Measurements from ENCODE around the gene F8.

The F8 gene

GRCh38 chrX:154990496-154990895 lies 32.0 kb downstream of the F8 start:
- H3F3A ChIP-seq (ENCODE audit: low read depth): no peaks in the 10 kb centered on the region
- no peak overlapping the region for H3K4me2 ChIP-seq (ENCODE audit: low read depth, low read length, poor library complexity, severe bottlenecking)
- no peaks in the 10 kb centered on the region for H4K20me1 ChIP-seq (ENCODE audit: insufficient read depth, low read length, poor library complexity, severe bottlenecking)
- no peaks in the 10 kb centered on the region for H3K79me2 ChIP-seq (ENCODE audit: insufficient read depth, low read length)
- H3K9me3 ChIP-seq (ENCODE audit: insufficient read depth, low read depth, low read length): no peaks in the 10 kb centered on the region
- no peaks in the 10 kb centered on the region for H3K27me3 ChIP-seq (ENCODE audit: insufficient read depth, low read length, poor library complexity, severe bottlenecking)
- H3K9me2 ChIP-seq (replicated peaks; ENCODE audit: low read depth, low read length): no peaks in the 10 kb centered on the region
- no peaks in the 10 kb centered on the region for H3K4me1 ChIP-seq (ENCODE audit: insufficient read depth, low read length, poor library complexity, severe bottlenecking)
- no peak overlapping the region for H3K4me3 ChIP-seq (ENCODE audit: low read length, poor library complexity, severe bottlenecking)
- H3K36me3 ChIP-seq (ENCODE audit: insufficient read depth, low read length): no peaks in the 10 kb centered on the region
- TF ChIP-seq EZH2phosphoT487 (IDR thresholded peaks at IDR 0.05; ENCODE audit: borderline replicate concordance): no peak
- TF ChIP-seq, protein P1, sequence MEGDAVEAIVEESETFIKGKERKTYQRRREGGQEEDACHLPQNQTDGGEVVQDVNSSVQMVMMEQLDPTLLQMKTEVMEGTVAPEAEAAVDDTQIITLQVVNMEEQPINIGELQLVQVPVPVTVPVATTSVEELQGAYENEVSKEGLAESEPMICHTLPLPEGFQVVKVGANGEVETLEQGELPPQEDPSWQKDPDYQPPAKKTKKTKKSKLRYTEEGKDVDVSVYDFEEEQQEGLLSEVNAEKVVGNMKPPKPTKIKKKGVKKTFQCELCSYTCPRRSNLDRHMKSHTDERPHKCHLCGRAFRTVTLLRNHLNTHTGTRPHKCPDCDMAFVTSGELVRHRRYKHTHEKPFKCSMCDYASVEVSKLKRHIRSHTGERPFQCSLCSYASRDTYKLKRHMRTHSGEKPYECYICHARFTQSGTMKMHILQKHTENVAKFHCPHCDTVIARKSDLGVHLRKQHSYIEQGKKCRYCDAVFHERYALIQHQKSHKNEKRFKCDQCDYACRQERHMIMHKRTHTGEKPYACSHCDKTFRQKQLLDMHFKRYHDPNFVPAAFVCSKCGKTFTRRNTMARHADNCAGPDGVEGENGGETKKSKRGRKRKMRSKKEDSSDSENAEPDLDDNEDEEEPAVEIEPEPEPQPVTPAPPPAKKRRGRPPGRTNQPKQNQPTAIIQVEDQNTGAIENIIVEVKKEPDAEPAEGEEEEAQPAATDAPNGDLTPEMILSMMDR (conservative IDR thresholded peaks at IDR 0.05; ENCODE audit: low read length): no peak
- H2AFZ ChIP-seq (ENCODE audit: low read length): no peak overlapping the region
- no peak overlapping the region for H3K9ac ChIP-seq (ENCODE audit: low read depth, low read length, poor library complexity, severe bottlenecking)

DNA sequence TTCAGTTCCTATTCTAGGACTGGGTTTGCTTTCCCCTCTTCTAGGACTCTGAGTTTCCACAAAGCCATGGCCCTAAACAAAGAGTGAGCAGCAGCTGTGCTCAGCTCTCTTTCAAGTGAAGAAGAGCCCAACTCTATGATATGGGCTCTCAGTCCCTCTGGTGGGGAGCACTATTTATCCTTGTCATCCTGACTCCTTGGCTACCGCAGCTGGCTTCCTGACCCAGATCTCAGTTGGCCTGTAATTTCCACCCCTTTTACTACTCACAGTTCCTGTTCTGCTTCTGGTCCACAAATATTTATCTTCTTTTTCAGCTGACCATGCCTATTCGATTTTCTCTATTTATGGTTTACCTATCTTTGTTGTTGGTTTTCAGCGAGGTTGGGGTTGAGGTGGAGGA lies 33.8 kb downstream of the F8 start:
- no peaks in the 10 kb centered on the region for H3K4me1 ChIP-seq (ENCODE audit: insufficient read depth, low read length, poor library complexity, severe bottlenecking)
- H3K9me2 ChIP-seq (replicated peaks; ENCODE audit: low read depth, low read length): no peaks in the 10 kb centered on the region
- no peaks in the 10 kb centered on the region for H3K27me3 ChIP-seq (ENCODE audit: insufficient read depth, low read length, poor library complexity, severe bottlenecking)
- H3K79me2 ChIP-seq (ENCODE audit: insufficient read depth, low read length): no peaks in the 10 kb centered on the region
- TF ChIP-seq EZH2phosphoT487 (IDR thresholded peaks at IDR 0.05; ENCODE audit: borderline replicate concordance): no peak
- TF ChIP-seq, protein P1 (conservative IDR thresholded peaks at IDR 0.05; ENCODE audit: low read length): no peak
- H3K36me3 ChIP-seq (ENCODE audit: insufficient read depth, low read length): no peaks in the 10 kb centered on the region
- H3K4me2 ChIP-seq (ENCODE audit: low read depth, low read length, poor library complexity, severe bottlenecking): no peak overlapping the region
- no peaks in the 10 kb centered on the region for H4K20me1 ChIP-seq (ENCODE audit: insufficient read depth, low read length, poor library complexity, severe bottlenecking)
- no peak overlapping the region for H2AFZ ChIP-seq (ENCODE audit: low read length)
- no peaks in the 10 kb centered on the region for H3K9me3 ChIP-seq (ENCODE audit: insufficient read depth, low read depth, low read length)
- H3F3A ChIP-seq (ENCODE audit: low read depth): no peaks in the 10 kb centered on the region
- H3K4me3 ChIP-seq (ENCODE audit: low read length, poor library complexity, severe bottlenecking): no peak overlapping the region
- no peak overlapping the region for H3K9ac ChIP-seq (ENCODE audit: low read depth, low read length, poor library complexity, severe bottlenecking)

DNA sequence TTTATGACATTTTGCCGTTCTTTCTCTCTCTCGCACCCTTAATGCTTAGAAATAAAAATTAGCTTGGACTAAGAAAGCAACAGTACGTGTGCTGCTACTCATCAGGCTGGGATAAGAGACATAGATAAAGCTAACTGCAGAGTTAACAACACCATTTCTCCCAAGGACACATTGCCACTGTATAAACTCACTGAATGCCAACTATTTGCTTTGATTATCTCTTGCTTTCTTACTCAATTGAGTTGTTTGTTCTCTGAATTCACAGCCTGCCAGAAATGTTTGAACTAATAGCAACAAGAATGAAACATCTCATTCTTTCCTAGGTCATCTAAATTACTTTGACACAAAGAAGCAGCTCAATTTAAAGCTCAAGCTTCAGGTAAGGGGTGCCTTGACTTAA lies 34.6 kb downstream of the F8 start:
- H3K79me2 ChIP-seq (ENCODE audit: insufficient read depth, low read length): no peaks in the 10 kb centered on the region
- no peaks in the 10 kb centered on the region for H4K20me1 ChIP-seq (ENCODE audit: insufficient read depth, low read length, poor library complexity, severe bottlenecking)
- TF ChIP-seq, protein P1 (conservative IDR thresholded peaks at IDR 0.05; ENCODE audit: low read length): no peak
- TF ChIP-seq EZH2phosphoT487 (IDR thresholded peaks at IDR 0.05; ENCODE audit: borderline replicate concordance): no peak
- no peak overlapping the region for H3K4me3 ChIP-seq (ENCODE audit: low read length, poor library complexity, severe bottlenecking)
- H3K9me2 ChIP-seq (replicated peaks; ENCODE audit: low read depth, low read length): no peaks in the 10 kb centered on the region
- H3K9me3 ChIP-seq (ENCODE audit: insufficient read depth, low read depth, low read length): no peaks in the 10 kb centered on the region
- no peak overlapping the region for H3K4me2 ChIP-seq (ENCODE audit: low read depth, low read length, poor library complexity, severe bottlenecking)
- no peak overlapping the region for H2AFZ ChIP-seq (ENCODE audit: low read length)
- H3F3A ChIP-seq (ENCODE audit: low read depth): no peaks in the 10 kb centered on the region
- H3K27me3 ChIP-seq (ENCODE audit: insufficient read depth, low read length, poor library complexity, severe bottlenecking): no peaks in the 10 kb centered on the region
- H3K9ac ChIP-seq (ENCODE audit: low read depth, low read length, poor library complexity, severe bottlenecking): no peak overlapping the region
- H3K36me3 ChIP-seq (ENCODE audit: insufficient read depth, low read length): no peaks in the 10 kb centered on the region
- H3K4me1 ChIP-seq (ENCODE audit: insufficient read depth, low read length, poor library complexity, severe bottlenecking): no peaks in the 10 kb centered on the region
